ENCODE results near the gene CCDC92. TPM values are rescaled to one million over a fixed set of nuclear protein-coding genes. Genes with fewer than 3 reads are reported as not detected.

CCDC92 gene
- total RNA-seq, 8 experiments from 2014 or later: 11.7 to 42.2 (median 25.7) TPM

DNA sequence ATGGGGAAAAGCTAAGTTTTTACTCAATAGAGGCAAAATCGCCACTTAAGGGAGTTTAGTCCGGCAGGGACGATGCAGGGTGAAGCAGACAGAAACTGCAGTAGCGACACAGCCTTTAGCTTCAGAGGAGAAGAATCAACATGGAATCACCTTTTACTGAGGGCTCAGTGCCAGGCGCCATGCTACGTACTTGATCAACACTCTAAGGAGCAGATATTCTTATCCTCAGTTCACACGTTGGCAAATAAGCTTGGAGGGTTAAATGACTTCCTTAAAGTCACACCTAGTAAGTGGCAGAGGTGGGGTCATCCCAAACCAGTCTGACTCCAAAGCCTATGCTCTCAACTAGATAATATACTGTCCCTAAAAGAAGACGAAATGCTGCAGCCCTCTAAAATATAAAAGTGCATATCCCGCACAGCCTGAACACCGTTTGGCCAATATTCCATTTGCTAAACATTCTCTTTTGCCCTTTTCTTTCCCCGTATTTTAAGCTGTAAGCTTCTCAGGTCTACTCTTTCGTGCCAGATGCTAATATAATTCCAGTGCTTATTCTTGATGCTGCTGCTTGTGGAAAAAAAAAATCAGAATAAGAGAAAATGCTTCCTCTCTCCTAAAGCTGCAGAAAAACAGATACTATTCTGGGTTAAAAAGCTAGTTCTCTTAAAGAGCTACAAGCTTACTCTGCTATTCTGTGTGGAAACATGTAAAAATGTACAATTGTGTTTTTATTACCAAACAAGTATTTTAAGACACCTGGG, 10.9 kb downstream of the CCDC92 start:
- WGBS, 10 experiments: 61 to 100% (median 86%) methylated on average over 2 to 12 of the region's 12 CpGs
- no peak overlapping the region for H3K4me3 ChIP-seq
- no peak for ATAC-seq (replicated peaks in 6 of 8)
- H3K4me1 ChIP-seq (replicated peaks in 1 of 2): peaks cover 11 to 16% of the 10 kb centered on the region in 2 donors
- H3K27ac ChIP-seq: no peak overlapping the region
- in situ Hi-C loops (cut with MboI; ENCODE audit: low pct_unique_long_range_greater_than_20kb in 2 of 9, low sequenced_read_pairs in 9 of 9, unreplicated experiment in 9 of 9): no loop called here

DNA sequence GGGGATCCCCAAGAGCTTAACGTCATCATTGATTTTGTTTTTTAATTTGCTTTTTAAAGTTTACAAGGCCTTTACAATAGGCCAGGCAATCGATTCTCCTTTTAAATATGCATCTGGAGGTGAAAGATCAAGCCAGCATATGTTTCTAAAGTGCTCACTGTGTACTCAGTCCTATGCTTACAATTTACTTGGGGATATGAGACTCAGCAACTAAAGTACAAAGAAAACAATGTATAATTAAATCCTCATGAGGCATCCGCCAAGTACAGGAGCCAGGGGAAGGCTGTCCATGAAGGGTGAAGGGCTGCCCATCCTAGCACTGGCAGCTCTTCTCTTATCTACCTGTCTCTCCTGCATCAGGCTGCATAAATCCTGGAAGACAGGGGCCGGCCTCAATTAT, 11.8 kb downstream of the CCDC92 start:
- WGBS, 10 experiments: 20 to 88% (median 66%) methylated on average over 1 to 4 of the region's 4 CpGs
- in situ Hi-C loops (cut with MboI; ENCODE audit: low pct_unique_long_range_greater_than_20kb in 2 of 9, low sequenced_read_pairs in 9 of 9, unreplicated experiment in 9 of 9): no loop called here
- no peak overlapping the region for H3K4me3 ChIP-seq
- peak overlapping the region in 1 of 2 donors; percentile 62 for H3K27ac ChIP-seq
- peak in 1 of 8 experiments; percentile 6 for ATAC-seq (replicated peaks in 6 of 8)
- peaks cover 11 to 23% of the 10 kb centered on the region in 2 donors for H3K4me1 ChIP-seq (replicated peaks in 1 of 2)

DNA sequence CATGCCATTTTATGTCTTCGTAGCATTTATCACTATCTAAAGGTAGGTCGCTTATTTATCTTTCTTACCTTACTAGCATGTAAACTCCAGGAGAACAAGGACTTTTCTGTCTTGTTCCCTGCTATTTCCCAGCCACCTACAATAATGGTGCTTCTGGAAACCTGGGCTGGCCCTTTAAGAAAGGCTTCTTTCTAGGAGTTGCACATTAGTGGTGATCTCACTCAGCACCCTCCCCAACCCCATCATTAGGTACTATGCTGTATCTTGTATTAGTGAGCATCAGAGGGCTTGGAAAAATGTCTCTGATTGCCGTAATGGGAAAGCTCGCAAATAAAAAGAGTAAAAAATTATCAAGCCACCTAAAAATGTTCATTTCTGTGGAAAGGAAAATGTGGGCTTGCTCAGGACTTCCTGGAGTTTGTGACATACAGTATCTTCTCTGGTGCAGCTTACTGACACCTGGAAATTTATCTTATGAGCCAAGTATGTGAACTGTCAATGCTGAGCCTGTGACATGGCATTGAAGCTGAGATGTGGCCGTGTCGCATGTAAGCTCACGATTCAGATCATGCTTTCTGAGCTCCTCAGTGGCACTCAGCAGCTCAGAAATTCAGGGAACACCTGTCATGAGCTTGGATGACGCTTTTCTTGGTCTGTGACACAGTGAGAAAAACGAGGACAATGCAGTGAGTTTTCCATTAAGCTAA, 12.4 kb downstream of the CCDC92 start:
- WGBS, 10 experiments: 60 to 93% (median 83%) methylated on average over 3 to 9 of the region's 9 CpGs; no CpG with 5 or more reads in 1 of the 10 experiments
- in situ Hi-C loops (cut with MboI; ENCODE audit: low pct_unique_long_range_greater_than_20kb in 2 of 9, low sequenced_read_pairs in 9 of 9, unreplicated experiment in 9 of 9): no loop called here
- H3K4me3 ChIP-seq: no peak overlapping the region
- peaks cover 11 to 23% of the 10 kb centered on the region in 2 donors for H3K4me1 ChIP-seq (replicated peaks in 1 of 2)
- peak in 5 of 8 experiments; percentile 90 to 97 (median 92) for ATAC-seq (replicated peaks in 6 of 8)
- peak overlapping the region in 1 of 2 donors; percentile 62 for H3K27ac ChIP-seq

DNA sequence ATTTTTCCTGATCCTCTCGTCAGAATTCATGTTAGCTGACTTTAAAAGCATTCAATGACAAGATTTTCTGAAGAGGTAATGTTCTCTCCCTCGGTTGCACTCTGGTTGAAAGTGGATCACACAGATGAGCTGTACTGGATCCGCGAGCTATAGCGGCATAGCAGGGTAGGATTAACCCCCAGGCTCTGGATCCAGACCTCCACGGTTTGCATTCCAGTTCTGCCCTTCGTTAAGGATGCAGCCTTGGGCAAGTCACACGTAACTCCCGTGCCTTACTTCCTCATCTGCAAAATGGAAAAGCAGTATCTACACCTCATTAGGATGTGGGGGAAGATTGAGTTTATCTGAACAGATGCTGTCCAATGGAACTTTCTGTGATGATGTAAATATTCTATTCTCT, 13.8 kb downstream of the CCDC92 start:
- 40 to 92% (median 83%) methylated on average over 2 to 9 of the region's 9 CpGs; no CpG with 5 or more reads in 2 of the 10 experiments for WGBS, 10 experiments
- peak in 1 of 8 experiments; percentile 32 for ATAC-seq (replicated peaks in 6 of 8)

DNA sequence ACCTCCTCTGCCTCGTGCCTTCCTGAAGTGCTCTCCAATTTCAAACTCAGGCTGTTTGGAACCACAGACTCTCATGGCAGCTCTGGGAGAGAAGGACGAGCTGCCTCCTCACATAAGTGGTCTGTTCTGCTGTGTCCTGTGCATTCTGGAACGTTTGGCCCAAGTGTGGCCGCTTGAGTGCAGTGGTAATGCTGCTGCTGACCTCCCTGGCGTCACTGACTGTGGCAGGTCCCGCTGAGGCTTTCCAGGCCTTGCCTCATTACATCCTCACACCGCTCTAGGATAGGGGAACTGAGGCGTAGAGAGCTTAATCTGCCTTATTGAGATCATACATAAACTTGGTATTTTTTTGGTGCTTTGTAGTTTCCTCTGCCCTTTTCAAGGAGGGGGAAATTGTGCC, 14.2 kb downstream of the CCDC92 start:
- Histone ChIP-seq H3K4me3 (no peak overlapping the region), H3K27ac (no peak overlapping the region), H3K4me1 (replicated peaks in 1 of 2) (peaks cover 11 to 23% of the 10 kb centered on the region in 2 donors)
- 78 to 100% (median 90%) methylated on average over 1 to 7 of the region's 8 CpGs; no CpG with 5 or more reads in 3 of the 10 experiments for WGBS, 10 experiments
- no peak for ATAC-seq (replicated peaks in 6 of 8)
- in situ Hi-C loops (cut with MboI; ENCODE audit: low pct_unique_long_range_greater_than_20kb in 2 of 9, low sequenced_read_pairs in 9 of 9, unreplicated experiment in 9 of 9): no loop called here

More for the DNA sequence above, 13.8 kb downstream of the CCDC92 start:
- in situ Hi-C loops (cut with MboI; ENCODE audit: low pct_unique_long_range_greater_than_20kb in 2 of 9, low sequenced_read_pairs in 9 of 9, unreplicated experiment in 9 of 9): no loop called here
- no peak overlapping the region for H3K4me3 ChIP-seq
- H3K4me1 ChIP-seq (replicated peaks in 1 of 2): peaks cover 11 to 23% of the 10 kb centered on the region in 2 donors
- no peak overlapping the region for H3K27ac ChIP-seq

DNA sequence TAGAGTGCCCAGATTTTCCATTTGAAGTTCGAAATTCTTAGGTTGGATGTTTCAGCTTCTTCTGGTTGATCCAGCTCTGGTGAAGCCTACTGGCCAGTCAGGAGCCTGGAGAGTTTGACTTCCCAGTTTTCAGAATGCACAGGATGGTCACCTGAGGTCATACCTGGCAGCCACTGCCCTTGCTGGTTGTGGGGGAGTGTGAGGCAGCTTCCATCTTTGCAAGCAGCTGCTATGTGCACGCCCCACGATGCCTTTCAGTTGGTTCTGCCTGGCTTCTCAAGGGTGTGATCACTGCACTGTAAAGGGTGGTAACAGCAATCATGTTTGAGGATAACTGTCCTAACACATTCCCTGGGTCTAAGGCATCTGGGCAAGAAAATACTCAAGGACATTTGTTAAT, 15.4 kb downstream of the CCDC92 start:
- no peak for ATAC-seq (replicated peaks in 6 of 8)
- WGBS, 10 experiments: 33 to 100% (median 67%) methylated on average over 1 to 3 of the region's 3 CpGs; no CpG with 5 or more reads in 1 of the 10 experiments
- Histone ChIP-seq H3K27ac (no peak overlapping the region), H3K4me1 (replicated peaks in 1 of 2) (peaks cover 11 to 25% of the 10 kb centered on the region in 2 donors), H3K4me3 (no peak overlapping the region)
- in situ Hi-C loops (cut with MboI; ENCODE audit: low pct_unique_long_range_greater_than_20kb in 2 of 9, low sequenced_read_pairs in 9 of 9, unreplicated experiment in 9 of 9): no loop called here

DNA sequence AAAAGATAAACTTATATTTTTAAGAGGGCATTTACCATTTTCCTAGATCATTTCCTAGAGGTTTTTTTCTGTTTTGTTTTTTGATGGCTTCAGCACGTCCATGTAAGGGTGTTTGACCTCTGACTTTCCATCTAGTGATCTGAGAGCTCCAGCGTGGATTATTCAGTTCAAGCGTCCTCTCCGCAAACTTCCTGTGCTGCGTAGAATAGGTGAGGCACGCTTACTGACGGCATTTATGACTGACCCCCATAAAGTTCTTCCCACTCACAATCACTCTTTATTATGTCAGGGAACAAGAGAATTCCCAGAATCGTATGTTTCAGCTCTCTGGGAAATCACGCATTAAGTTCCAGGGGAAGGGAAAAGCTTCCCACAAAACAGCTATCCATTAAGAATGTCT, 16.4 kb downstream of the CCDC92 start:
- in situ Hi-C loops (cut with MboI; ENCODE audit: low pct_unique_long_range_greater_than_20kb in 2 of 9, low sequenced_read_pairs in 9 of 9, unreplicated experiment in 9 of 9): no loop called here
- WGBS, 10 experiments: 54 to 94% (median 63%) methylated on average over 1 to 9 of the region's 9 CpGs; no CpG with 5 or more reads in 1 of the 10 experiments
- Histone ChIP-seq H3K4me1 (replicated peaks in 1 of 2) (peaks cover 11 to 33% of the 10 kb centered on the region in 2 donors), H3K27ac (no peak overlapping the region), H3K4me3 (no peak overlapping the region)
- ATAC-seq (replicated peaks in 6 of 8): no peak

DNA sequence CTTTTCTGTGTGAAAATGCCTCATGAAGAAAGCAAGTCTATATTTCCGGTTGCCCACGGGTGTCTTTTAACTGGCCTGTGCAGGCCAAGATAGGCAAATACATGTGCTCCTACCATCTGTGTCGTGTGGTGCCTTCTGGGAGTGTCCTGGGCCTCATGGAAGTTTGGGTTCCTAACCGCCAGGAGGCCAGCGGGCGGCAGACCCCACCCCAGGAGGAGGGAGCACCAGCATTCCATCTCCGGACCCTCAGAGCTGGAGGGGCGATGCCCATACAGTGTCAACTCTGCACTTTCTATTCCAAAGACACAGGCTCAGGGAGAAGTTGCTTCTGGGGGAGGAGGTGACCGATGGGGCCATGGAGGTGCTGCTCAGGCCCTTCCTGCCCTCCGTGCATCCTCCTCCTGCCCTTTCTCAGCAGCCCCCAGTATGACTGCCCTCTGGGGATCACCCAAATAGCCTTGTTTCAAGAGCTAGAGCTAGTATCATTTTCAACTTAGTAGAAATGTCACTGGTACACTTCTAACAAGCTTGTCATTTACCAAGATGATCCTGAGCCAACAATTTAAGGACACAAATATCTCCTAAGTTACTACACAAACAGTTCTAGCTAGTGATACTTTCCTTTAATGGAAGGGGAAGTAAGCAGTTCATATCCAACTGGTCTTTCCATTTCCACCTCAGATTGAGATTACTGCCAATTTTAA, 17.8 kb downstream of the CCDC92 start:
- no peak overlapping the region for H3K27ac ChIP-seq
- H3K4me3 ChIP-seq: no peak overlapping the region
- 60 to 100% (median 83%) methylated on average over 1 to 10 of the region's 10 CpGs for WGBS, 10 experiments
- H3K4me1 ChIP-seq (replicated peaks in 1 of 2): peaks cover 15 to 33% of the 10 kb centered on the region in 2 donors
- in situ Hi-C loops (cut with MboI; ENCODE audit: low pct_unique_long_range_greater_than_20kb in 2 of 9, low sequenced_read_pairs in 9 of 9, unreplicated experiment in 9 of 9): no loop called here
- no peak for ATAC-seq (replicated peaks in 6 of 8)

DNA sequence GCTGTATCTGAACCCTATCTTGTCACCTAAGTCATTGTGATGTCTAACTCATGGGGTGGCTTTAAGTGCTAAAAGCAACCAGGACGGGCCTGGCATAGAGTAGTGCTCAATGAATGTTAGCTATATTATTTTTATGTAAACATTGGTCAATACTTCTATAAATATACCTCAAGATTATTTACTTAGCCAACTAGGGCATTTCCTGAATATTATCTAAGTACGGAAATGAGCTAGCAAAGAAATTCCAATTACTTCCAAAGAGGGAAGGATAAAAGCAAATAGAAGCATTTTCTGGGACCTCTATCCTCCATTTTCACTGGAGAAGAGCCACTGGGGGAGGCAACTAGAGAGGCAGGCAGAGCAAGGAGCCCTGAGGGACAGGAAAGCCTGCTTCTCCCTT, 20.6 kb downstream of the CCDC92 start:
- 39 to 100% (median 81%) methylated on average over 1 to 2 of the region's 2 CpGs; no CpG with 5 or more reads in 3 of the 10 experiments for WGBS, 10 experiments
- H3K4me1 ChIP-seq (replicated peaks in 1 of 2): peaks cover 42 to 61% of the 10 kb centered on the region in 2 donors
- no peak overlapping the region for H3K4me3 ChIP-seq
- no peak for ATAC-seq (replicated peaks in 6 of 8)
- H3K27ac ChIP-seq: peak overlapping the region in 1 of 2 donors; percentile 96
- in situ Hi-C loops (cut with MboI; ENCODE audit: low pct_unique_long_range_greater_than_20kb in 2 of 9, low sequenced_read_pairs in 9 of 9, unreplicated experiment in 9 of 9): no loop called here

DNA sequence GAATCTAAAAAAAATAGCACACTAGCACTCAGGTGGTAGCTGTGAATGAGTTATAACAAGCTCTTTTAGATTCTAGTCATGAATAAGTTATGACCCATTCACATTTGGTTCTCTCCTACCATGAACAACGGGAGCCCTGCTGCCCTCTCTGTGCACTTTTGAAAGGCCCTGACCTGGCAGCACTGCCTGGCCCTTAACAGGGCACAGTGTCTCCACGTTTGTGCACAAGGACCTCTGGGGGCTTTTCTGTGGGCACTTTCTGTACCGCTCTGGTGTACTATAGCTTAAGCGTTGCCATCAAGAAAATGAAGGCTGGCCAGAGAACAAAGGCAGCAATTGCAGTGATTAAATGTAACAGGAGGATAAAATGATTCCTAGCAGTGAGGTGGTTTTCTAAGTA, 21.2 kb downstream of the CCDC92 start:
- Histone ChIP-seq H3K27ac (peak overlapping the region in 1 of 2 donors; percentile 96), H3K4me1 (replicated peaks in 1 of 2) (peaks cover 47 to 60% of the 10 kb centered on the region in 2 donors), H3K4me3 (no peak overlapping the region)
- no peak for ATAC-seq (replicated peaks in 6 of 8)
- in situ Hi-C loops (cut with MboI; ENCODE audit: low pct_unique_long_range_greater_than_20kb in 2 of 9, low sequenced_read_pairs in 9 of 9, unreplicated experiment in 9 of 9): no loop called here
- 20 to 87% (median 61%) methylated on average over 1 to 4 of the region's 4 CpGs; no CpG with 5 or more reads in 2 of the 10 experiments for WGBS, 10 experiments

DNA sequence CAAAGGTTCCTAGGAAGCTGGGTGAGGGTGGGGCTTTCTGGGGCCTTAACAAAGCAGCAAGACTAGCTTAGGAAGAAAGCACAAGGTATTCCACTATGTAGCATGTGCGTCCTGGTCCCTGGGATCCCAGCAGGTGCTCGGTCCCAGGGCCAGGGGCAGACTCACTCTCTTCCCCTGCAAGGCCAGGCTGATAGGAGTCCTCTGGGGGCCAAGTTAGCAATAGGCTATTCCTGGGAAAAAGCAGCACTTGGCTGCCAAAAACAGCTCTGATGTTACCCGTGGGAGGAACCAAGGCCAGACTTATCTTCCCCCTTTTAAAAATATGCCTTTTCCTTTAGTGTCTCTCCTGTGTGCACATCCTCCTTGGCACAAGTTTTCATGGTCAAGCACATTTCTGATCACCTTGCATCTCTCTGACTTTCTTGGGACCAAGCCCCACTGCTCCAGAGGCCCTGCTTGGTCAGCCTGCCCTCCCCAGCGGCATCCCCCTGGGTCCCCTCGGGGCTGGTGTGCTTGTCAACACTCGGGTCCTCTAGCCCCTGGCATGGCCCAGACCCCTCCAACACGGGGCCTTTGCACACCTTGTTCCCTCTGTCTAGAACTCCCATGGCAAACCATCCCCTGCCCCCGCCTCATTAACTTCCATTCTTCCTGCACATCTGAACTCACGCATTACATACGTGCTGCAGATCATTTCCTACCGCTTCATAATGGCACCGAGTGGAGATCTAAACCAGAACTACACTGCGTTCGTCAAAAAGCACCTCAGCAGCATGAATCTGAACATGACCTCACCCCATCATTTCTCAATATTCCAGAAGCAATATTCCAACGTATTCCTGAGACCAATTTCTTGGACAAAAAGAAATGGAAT, 21.9 kb downstream of the CCDC92 start:
- H3K4me1 ChIP-seq (replicated peaks in 1 of 2): peaks cover 47 to 55% of the 10 kb centered on the region in 2 donors
- in situ Hi-C loops (cut with MboI; ENCODE audit: low pct_unique_long_range_greater_than_20kb in 2 of 9, low sequenced_read_pairs in 9 of 9, unreplicated experiment in 9 of 9): no loop called here
- no peak overlapping the region for H3K4me3 ChIP-seq
- peak overlapping the region; percentile 91 to 96 for H3K27ac ChIP-seq
- ATAC-seq (replicated peaks in 6 of 8): no peak
- 70 to 95% (median 83%) methylated on average over 2 to 10 of the region's 15 CpGs; no CpG with 5 or more reads in 1 of the 10 experiments for WGBS, 10 experiments

DNA sequence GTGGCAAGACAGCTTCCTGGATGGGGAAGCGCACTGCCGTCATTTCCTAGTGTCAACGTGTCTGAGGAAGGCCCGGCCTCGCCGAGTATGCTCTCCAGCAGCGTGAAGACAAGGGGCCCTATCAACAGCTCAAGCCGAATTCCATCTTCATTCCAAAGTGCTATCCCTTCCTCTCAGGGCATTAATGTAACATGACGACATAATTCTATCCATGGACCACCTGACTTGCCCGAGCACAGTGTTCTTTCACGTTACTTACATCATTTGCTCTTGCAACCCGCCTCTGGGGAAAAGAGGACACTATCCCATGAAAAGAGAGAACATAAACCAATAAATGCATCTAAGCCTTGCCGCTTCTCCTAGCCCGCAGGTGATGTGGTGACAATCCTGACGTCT, 22.9 kb downstream of the CCDC92 start:
- H3K4me1 ChIP-seq (replicated peaks in 1 of 2): peaks cover 47 to 55% of the 10 kb centered on the region in 2 donors
- peak in 4 of 8 experiments; percentile 10 to 60 (median 52) for ATAC-seq (replicated peaks in 6 of 8)
- in situ Hi-C loops (cut with MboI; ENCODE audit: low pct_unique_long_range_greater_than_20kb in 2 of 9, low sequenced_read_pairs in 9 of 9, unreplicated experiment in 9 of 9): no loop called here
- no peak overlapping the region for H3K4me3 ChIP-seq
- H3K27ac ChIP-seq: peak overlapping the region; percentile 91 to 96
- 69 to 93% (median 86%) methylated on average over 2 to 13 of the region's 15 CpGs; no CpG with 5 or more reads in 3 of the 10 experiments for WGBS, 10 experiments

Measured in motor neuron (in vitro differentiated cells).